ENCODE results near the gene ZBED5.

GRCh38 chr11:10898763-10899025 lies 40.8 kb upstream of the ZBED5 start:
- no peak for TF ChIP-seq CTCF (IDR thresholded peaks at IDR 0.05)
- TF ChIP-seq EP300 (IDR thresholded peaks at IDR 0.05): no peak
- no peak for TF ChIP-seq POLR2AphosphoS5 (IDR thresholded peaks at IDR 0.05)
- no peak for TF ChIP-seq POLR2A (IDR thresholded peaks at IDR 0.05)

Measured in stomach (tissue), 4 donors.